ENCODE measurements around the gene FCRL5.
"Not testable (repeated sequence)": the region's sequence is repeated elsewhere in the genome, so short reads cannot be mapped to it uniquely, and the experiment has no call there.

FCRL5 gene

GRCh38 chr1:157487096-157487495, 65.2 kb downstream of the FCRL5 start:
- H3K9me3 ChIP-seq (ENCODE audit: insufficient read depth, low read length, severe bottlenecking) = no peaks in the 10 kb centered on the region
- H3K36me3 ChIP-seq (ENCODE audit: insufficient read depth, low read length) = no peaks in the 10 kb centered on the region
- no peak overlapping the region for H3K4me3 ChIP-seq (ENCODE audit: low read depth in 1 of 2, low read length in 2 of 2)
- H4K20me1 ChIP-seq (ENCODE audit: insufficient read depth, low read length) = no peaks in the 10 kb centered on the region
- no peaks in the 10 kb centered on the region for H3K79me2 ChIP-seq (ENCODE audit: insufficient read depth, low read length)
- H3K9ac ChIP-seq (ENCODE audit: low read depth, low read length) = no peak overlapping the region
- H3K4me2 ChIP-seq (ENCODE audit: insufficient read depth, low read length) = no peak overlapping the region
- no peaks in the 10 kb centered on the region for H3K4me1 ChIP-seq (ENCODE audit: insufficient read depth, low read length)
- H3K27me3 ChIP-seq (ENCODE audit: insufficient read depth, low read length, poor library complexity) = peaks cover 21% of the 10 kb centered on the region
- no peak for DNase-seq
- no peak for TF ChIP-seq EZH2 (IDR thresholded peaks at IDR 0.05; ENCODE audit: borderline replicate concordance, low read depth, low read length, severe bottlenecking)
- TF ChIP-seq, protein P1, sequence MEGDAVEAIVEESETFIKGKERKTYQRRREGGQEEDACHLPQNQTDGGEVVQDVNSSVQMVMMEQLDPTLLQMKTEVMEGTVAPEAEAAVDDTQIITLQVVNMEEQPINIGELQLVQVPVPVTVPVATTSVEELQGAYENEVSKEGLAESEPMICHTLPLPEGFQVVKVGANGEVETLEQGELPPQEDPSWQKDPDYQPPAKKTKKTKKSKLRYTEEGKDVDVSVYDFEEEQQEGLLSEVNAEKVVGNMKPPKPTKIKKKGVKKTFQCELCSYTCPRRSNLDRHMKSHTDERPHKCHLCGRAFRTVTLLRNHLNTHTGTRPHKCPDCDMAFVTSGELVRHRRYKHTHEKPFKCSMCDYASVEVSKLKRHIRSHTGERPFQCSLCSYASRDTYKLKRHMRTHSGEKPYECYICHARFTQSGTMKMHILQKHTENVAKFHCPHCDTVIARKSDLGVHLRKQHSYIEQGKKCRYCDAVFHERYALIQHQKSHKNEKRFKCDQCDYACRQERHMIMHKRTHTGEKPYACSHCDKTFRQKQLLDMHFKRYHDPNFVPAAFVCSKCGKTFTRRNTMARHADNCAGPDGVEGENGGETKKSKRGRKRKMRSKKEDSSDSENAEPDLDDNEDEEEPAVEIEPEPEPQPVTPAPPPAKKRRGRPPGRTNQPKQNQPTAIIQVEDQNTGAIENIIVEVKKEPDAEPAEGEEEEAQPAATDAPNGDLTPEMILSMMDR (IDR thresholded peaks at IDR 0.05; ENCODE audit: borderline replicate concordance, extremely low read depth, low read length, poor library complexity, severe bottlenecking) = no peak
- no peak overlapping the region for H2AFZ ChIP-seq (ENCODE audit: low read depth, low read length)
- no peak overlapping the region for H3K27ac ChIP-seq (ENCODE audit: low read length)
- no peak for ATAC-seq (ENCODE audit: insufficient read depth, low read depth)

- H3K36me3 ChIP-seq (ENCODE audit: insufficient read depth, low read length); H3K4me1 ChIP-seq (ENCODE audit: insufficient read depth, low read length); H3K9ac ChIP-seq (ENCODE audit: low read depth, low read length); H3K27ac ChIP-seq (ENCODE audit: low read length); DNase-seq; H3K4me2 ChIP-seq (ENCODE audit: insufficient read depth, low read length); H4K20me1 ChIP-seq (ENCODE audit: insufficient read depth, low read length); H3K4me3 ChIP-seq (ENCODE audit: low read depth in 1 of 2, low read length in 2 of 2); H2AFZ ChIP-seq (ENCODE audit: low read depth, low read length); H3K9me3 ChIP-seq (ENCODE audit: insufficient read depth, low read length, severe bottlenecking); ATAC-seq (ENCODE audit: insufficient read depth, low read depth); H3K79me2 ChIP-seq (ENCODE audit: insufficient read depth, low read length): not testable (repeated sequence)
- H3K27me3 ChIP-seq (ENCODE audit: insufficient read depth, low read length, poor library complexity) = peaks cover 17% of the 10 kb centered on the region
These were observed 65.9 kb downstream of the FCRL5 start for GRCh38 chr1:157486400-157486799.

GRCh38 chr1:157485793-157486192, 66.5 kb downstream of the FCRL5 start:
- DNase-seq = no peak
- Histone ChIP-seq H3K9me3 (ENCODE audit: insufficient read depth, low read length, severe bottlenecking) (no peaks in the 10 kb centered on the region), H2AFZ (ENCODE audit: low read depth, low read length) (no peak overlapping the region), H4K20me1 (ENCODE audit: insufficient read depth, low read length) (no peaks in the 10 kb centered on the region), H3K27ac (ENCODE audit: low read length) (no peak overlapping the region), H3K4me3 (ENCODE audit: low read depth in 1 of 2, low read length in 2 of 2) (no peak overlapping the region), H3K27me3 (ENCODE audit: insufficient read depth, low read length, poor library complexity) (peaks cover 16% of the 10 kb centered on the region), H3K9ac (ENCODE audit: low read depth, low read length) (no peak overlapping the region), H3K4me2 (ENCODE audit: insufficient read depth, low read length) (no peak overlapping the region), H3K79me2 (ENCODE audit: insufficient read depth, low read length) (no peaks in the 10 kb centered on the region), H3K4me1 (ENCODE audit: insufficient read depth, low read length) (no peaks in the 10 kb centered on the region), H3K36me3 (ENCODE audit: insufficient read depth, low read length) (no peaks in the 10 kb centered on the region)
- ATAC-seq (ENCODE audit: insufficient read depth, low read depth) = no peak
- no peak for TF ChIP-seq EZH2 (IDR thresholded peaks at IDR 0.05; ENCODE audit: borderline replicate concordance, low read depth, low read length, severe bottlenecking)
- TF ChIP-seq, protein P1 (IDR thresholded peaks at IDR 0.05; ENCODE audit: borderline replicate concordance, extremely low read depth, low read length, poor library complexity, severe bottlenecking) = no peak

GRCh38 chr1:157484573-157484972, 67.7 kb downstream of the FCRL5 start:
- H3K4me1 ChIP-seq (ENCODE audit: insufficient read depth, low read length) = no peaks in the 10 kb centered on the region
- no peaks in the 10 kb centered on the region for H3K79me2 ChIP-seq (ENCODE audit: insufficient read depth, low read length)

More at GRCh38 chr1:157484573-157484972, 67.7 kb downstream of the FCRL5 start:
- H3K9me3 ChIP-seq (ENCODE audit: insufficient read depth, low read length, severe bottlenecking) = no peaks in the 10 kb centered on the region
- no peak for TF ChIP-seq EZH2 (IDR thresholded peaks at IDR 0.05; ENCODE audit: borderline replicate concordance, low read depth, low read length, severe bottlenecking)
- TF ChIP-seq, protein P1 (IDR thresholded peaks at IDR 0.05; ENCODE audit: borderline replicate concordance, extremely low read depth, low read length, poor library complexity, severe bottlenecking) = no peak
- H3K27ac ChIP-seq (ENCODE audit: low read length) = no peak overlapping the region
- H3K27me3 ChIP-seq (ENCODE audit: insufficient read depth, low read length, poor library complexity) = peaks cover 16% of the 10 kb centered on the region
- H3K36me3 ChIP-seq (ENCODE audit: insufficient read depth, low read length) = no peaks in the 10 kb centered on the region
- no peak overlapping the region for H3K4me2 ChIP-seq (ENCODE audit: insufficient read depth, low read length)
- no peak for DNase-seq
- no peak overlapping the region for H2AFZ ChIP-seq (ENCODE audit: low read depth, low read length)
- no peak overlapping the region for H3K4me3 ChIP-seq (ENCODE audit: low read depth in 1 of 2, low read length in 2 of 2)
- no peak for ATAC-seq (ENCODE audit: insufficient read depth, low read depth)
- H4K20me1 ChIP-seq (ENCODE audit: insufficient read depth, low read length) = no peaks in the 10 kb centered on the region
- H3K9ac ChIP-seq (ENCODE audit: low read depth, low read length) = no peak overlapping the region

Measured in DND-41 (cell line).